DLD1 (cell line): Measurements from ENCODE around the gene TMEM50B.

Experiments
- in situ Hi-C: cut with HindIII; loops from 2 replicates; pipeline ENCODE4 v1.10.0; 2017; ENCODE audit warnings: low sequenced_read_pairs

TMEM50B gene

DNA sequence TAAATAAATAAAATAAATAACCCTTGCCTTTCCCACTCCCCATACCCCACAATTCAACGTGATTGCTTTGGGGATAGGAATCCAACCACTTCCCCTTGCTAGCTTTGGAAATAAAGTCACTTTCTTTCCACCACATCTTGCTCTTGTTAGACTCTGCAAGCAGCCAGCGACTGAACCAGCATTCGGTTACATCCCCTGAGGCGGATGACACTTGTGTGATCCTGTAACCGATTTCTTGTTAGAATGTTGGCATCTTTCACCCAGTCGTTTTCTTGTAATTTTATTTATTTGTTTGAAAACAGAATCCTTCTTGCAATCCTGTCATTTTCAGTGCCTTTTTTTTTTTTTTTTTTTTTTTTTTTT is 78.2 kb downstream of the TMEM50B start:
- in situ Hi-C loops, result no loop called here
